ENCODE measurements around the gene ZSWIM6. TPM values are rescaled to one million over a fixed set of nuclear protein-coding genes. Genes with fewer than 3 reads are reported as not detected.

The ZSWIM6 gene
- total RNA-seq, 1 donor from 2014 or later, result 5.7 TPM

- Histone ChIP-seq H3K27me3 (ENCODE audit: low read depth) (no peaks in the 10 kb centered on the region), H3K9me3 (replicated peaks) (no peaks in the 10 kb centered on the region), H3K4me3 (peak overlapping the region; percentile 35), H3K4me1 (peaks cover 51% of the 10 kb centered on the region), H3K27ac (replicated peaks) (peak overlapping the region; percentile 74), H3K36me3 (no peaks in the 10 kb centered on the region)
- intact Hi-C loops (cut with micrococcal nuclease), result no loop called here
- TF ChIP-seq CTCF (IDR thresholded peaks at IDR 0.05; ENCODE audit: borderline replicate concordance), result no peak
- peak; percentile 35 for DNase-seq
Measured at GRCh38 chr5:61301341-61302199, 30.5 kb upstream of the ZSWIM6 start.

- intact Hi-C loops (cut with micrococcal nuclease), result no loop called here
- TF ChIP-seq CTCF (IDR thresholded peaks at IDR 0.05; ENCODE audit: borderline replicate concordance), result no peak
- H3K4me1 ChIP-seq, result peaks cover 51% of the 10 kb centered on the region
Measured at GRCh38 chr5:61302200-61302563, 29.9 kb upstream of the ZSWIM6 start.

GRCh38 chr5:61303346-61303745 lies 28.7 kb upstream of the ZSWIM6 start:
- peak overlapping the region; percentile 21 for H3K4me3 ChIP-seq
- no peaks in the 10 kb centered on the region for H3K9me3 ChIP-seq (replicated peaks)
- peaks cover 46% of the 10 kb centered on the region for H3K4me1 ChIP-seq
- H3K27me3 ChIP-seq (ENCODE audit: low read depth), result no peaks in the 10 kb centered on the region
- H3K27ac ChIP-seq (replicated peaks), result no peak overlapping the region
- intact Hi-C loops (cut with micrococcal nuclease), result no loop called here
- TF ChIP-seq CTCF (IDR thresholded peaks at IDR 0.05; ENCODE audit: borderline replicate concordance), result no peak
- H3K36me3 ChIP-seq, result no peaks in the 10 kb centered on the region
- no peak for DNase-seq

More at GRCh38 chr5:61302200-61302563, 29.9 kb upstream of the ZSWIM6 start:
- no peaks in the 10 kb centered on the region for H3K36me3 ChIP-seq
- H3K27me3 ChIP-seq (ENCODE audit: low read depth), result no peaks in the 10 kb centered on the region
- H3K4me3 ChIP-seq, result peak overlapping the region; percentile 35
- H3K27ac ChIP-seq (replicated peaks), result peak overlapping the region; percentile 74
- DNase-seq, result no peak
- H3K9me3 ChIP-seq (replicated peaks), result no peaks in the 10 kb centered on the region

- Histone ChIP-seq H3K9me3 (replicated peaks) (no peaks in the 10 kb centered on the region), H3K36me3 (no peaks in the 10 kb centered on the region), H3K27ac (replicated peaks) (no peak overlapping the region), H3K4me3 (peak overlapping the region; percentile 23), H3K27me3 (ENCODE audit: low read depth) (no peaks in the 10 kb centered on the region), H3K4me1 (peaks cover 32% of the 10 kb centered on the region)
- TF ChIP-seq CTCF (IDR thresholded peaks at IDR 0.05; ENCODE audit: borderline replicate concordance), result no peak
- intact Hi-C loops (cut with micrococcal nuclease), result no loop called here
- DNase-seq, result peak; percentile 18
Measured at GRCh38 chr5:61304590-61305381, 27.3 kb upstream of the ZSWIM6 start.

GRCh38 chr5:61306531-61307131 lies 25.4 kb upstream of the ZSWIM6 start:
- Histone ChIP-seq H3K27me3 (ENCODE audit: low read depth) (no peaks in the 10 kb centered on the region), H3K9me3 (replicated peaks) (no peaks in the 10 kb centered on the region), H3K4me1 (peaks cover 22% of the 10 kb centered on the region), H3K27ac (replicated peaks) (no peak overlapping the region), H3K4me3 (no peak overlapping the region), H3K36me3 (no peaks in the 10 kb centered on the region)
- intact Hi-C loops (cut with micrococcal nuclease), result no loop called here
- TF ChIP-seq CTCF (IDR thresholded peaks at IDR 0.05; ENCODE audit: borderline replicate concordance), result no peak
- no peak for DNase-seq

Data from left ventricle myocardium inferior (tissue), 1 donor.